ENCODE measurements around the gene BCL2L12. TPM values are rescaled to one million over a fixed set of nuclear protein-coding genes. Genes with fewer than 3 reads are reported as not detected.

Gene BCL2L12
- total and polyA plus RNA-seq, 3 donors from 2014 or later = 11.3 to 19.3 (median 17.3) TPM

DNA sequence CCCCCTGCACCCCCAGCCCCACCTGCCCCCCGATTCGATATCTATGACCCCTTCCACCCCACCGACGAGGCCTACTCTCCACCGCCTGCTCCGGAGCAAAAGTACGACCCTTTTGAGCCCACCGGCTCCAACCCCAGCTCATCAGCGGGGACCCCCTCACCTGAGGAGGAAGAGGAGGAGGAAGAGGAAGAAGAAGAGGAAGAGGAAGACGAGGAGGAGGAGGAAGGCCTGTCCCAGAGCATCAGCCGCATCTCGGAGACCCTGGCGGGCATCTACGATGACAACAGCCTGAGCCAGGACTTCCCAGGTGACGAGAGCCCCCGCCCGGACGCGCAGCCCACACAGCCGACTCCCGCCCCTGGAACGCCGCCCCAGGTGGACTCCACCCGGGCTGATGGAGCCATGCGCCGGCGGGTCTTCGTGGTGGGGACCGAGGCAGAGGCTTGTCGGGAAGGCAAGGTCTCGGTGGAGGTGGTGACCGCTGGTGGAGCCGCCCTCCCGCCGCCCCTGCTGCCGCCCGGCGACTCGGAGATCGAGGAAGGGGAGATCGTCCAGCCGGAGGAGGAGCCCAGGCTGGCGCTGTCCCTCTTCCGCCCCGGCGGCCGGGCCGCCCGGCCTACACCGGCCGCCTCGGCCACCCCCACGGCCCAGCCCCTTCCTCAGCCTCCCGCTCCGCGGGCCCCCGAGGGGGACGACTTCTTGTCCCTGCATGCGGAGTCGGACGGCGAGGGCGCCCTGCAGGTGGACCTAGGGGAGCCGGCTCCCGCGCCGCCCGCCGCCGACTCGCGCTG, 14.5 kb upstream of the BCL2L12 start:
- 79 to 85% methylated on average over 22 to 70 of the region's 72 CpGs for WGBS, 2 donors
- DNase-seq = no peak
- Histone ChIP-seq H3K9me3 (no peaks in the 10 kb centered on the region), H3K36me3 (ENCODE audit: low read depth, missing control alignments) (no peaks in the 10 kb centered on the region), H3K27me3 (no peaks in the 10 kb centered on the region), H3K4me3 (peak overlapping the region in 1 of 2 donors; percentile 23), H3K4me1 (peaks cover 8% of the 10 kb centered on the region), H3K27ac (no peak overlapping the region)
- TF ChIP-seq POLR2A (IDR thresholded peaks at IDR 0.05) = no peak
- TF ChIP-seq, protein P1, sequence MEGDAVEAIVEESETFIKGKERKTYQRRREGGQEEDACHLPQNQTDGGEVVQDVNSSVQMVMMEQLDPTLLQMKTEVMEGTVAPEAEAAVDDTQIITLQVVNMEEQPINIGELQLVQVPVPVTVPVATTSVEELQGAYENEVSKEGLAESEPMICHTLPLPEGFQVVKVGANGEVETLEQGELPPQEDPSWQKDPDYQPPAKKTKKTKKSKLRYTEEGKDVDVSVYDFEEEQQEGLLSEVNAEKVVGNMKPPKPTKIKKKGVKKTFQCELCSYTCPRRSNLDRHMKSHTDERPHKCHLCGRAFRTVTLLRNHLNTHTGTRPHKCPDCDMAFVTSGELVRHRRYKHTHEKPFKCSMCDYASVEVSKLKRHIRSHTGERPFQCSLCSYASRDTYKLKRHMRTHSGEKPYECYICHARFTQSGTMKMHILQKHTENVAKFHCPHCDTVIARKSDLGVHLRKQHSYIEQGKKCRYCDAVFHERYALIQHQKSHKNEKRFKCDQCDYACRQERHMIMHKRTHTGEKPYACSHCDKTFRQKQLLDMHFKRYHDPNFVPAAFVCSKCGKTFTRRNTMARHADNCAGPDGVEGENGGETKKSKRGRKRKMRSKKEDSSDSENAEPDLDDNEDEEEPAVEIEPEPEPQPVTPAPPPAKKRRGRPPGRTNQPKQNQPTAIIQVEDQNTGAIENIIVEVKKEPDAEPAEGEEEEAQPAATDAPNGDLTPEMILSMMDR (IDR thresholded peaks at IDR 0.05) = no peak
- intact Hi-C loops (cut with DNase I; ENCODE audit: low total_unique reads) = no loop called here

DNA sequence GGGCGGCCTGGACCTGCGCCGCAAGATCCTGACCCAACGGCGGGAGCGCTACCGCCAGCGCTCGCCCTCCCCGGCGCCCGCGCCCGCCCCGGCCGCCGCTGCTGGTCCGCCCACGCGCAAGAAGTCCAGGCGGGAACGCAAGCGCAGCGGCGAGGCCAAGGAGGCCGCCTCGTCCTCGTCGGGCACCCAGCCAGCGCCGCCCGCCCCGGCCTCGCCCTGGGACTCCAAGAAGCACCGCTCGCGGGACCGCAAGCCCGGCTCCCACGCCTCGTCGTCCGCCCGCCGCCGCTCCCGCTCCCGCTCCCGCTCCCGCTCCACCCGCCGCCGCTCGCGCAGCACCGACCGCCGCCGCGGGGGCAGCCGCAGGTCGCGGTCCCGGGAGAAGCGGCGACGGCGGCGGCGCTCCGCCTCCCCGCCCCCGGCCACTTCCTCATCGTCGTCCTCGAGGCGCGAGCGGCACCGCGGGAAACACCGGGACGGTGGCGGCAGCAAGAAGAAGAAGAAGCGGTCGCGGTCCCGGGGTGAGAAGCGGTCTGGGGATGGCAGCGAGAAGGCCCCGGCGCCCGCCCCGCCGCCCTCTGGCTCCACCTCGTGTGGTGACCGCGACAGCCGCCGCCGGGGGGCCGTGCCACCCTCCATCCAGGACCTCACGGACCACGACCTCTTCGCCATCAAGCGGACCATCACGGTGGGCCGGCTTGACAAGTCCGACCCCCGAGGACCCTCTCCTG, 13.7 kb upstream of the BCL2L12 start:
- no peak overlapping the region for H3K27ac ChIP-seq
- H3K27me3 ChIP-seq = no peaks in the 10 kb centered on the region
- DNase-seq = no peak
- H3K4me1 ChIP-seq = peaks cover 8% of the 10 kb centered on the region
- no peaks in the 10 kb centered on the region for H3K36me3 ChIP-seq (ENCODE audit: low read depth, missing control alignments)
- H3K4me3 ChIP-seq = peak overlapping the region in 1 of 2 donors; percentile 26
- WGBS, 2 donors = 84 to 94% methylated on average over 78 to 89 of the region's 110 CpGs
- TF ChIP-seq, protein P1 (IDR thresholded peaks at IDR 0.05) = no peak
- TF ChIP-seq POLR2A (IDR thresholded peaks at IDR 0.05) = no peak
- H3K9me3 ChIP-seq = no peaks in the 10 kb centered on the region
- intact Hi-C loops (cut with DNase I; ENCODE audit: low total_unique reads) = no loop called here

DNA sequence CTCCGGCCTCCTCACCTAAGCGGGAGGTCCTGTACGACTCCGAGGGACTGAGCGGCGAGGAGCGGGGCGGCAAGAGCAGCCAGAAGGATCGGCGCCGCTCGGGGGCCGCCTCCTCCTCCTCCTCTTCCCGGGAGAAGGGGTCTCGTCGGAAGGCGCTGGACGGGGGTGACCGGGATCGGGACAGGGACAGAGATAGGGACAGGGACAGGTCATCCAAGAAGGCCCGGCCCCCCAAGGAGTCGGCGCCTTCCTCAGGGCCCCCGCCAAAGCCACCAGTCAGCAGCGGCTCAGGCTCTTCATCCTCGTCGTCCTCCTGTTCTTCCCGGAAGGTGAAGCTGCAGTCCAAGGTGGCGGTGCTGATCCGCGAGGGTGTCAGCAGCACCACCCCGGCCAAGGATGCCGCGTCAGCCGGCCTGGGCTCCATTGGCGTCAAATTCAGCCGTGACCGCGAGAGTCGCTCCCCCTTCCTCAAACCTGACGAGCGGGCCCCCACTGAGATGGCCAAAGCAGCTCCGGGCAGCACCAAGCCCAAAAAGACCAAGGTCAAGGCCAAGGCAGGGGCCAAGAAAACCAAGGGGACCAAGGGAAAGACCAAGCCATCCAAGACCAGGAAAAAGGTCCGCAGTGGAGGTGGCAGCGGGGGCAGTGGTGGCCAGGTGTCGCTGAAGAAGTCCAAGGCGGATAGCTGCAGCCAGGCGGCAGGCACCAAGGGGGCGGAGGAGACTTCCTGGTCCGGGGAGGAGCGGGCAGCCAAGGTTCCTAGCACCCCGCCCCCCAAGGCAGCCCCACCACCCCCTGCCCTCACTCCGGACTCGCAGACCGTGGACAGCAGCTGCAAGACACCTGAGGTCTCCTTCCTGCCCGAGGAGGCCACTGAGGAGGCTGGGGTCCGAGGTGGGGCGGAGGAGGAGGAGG, 12.9 kb upstream of the BCL2L12 start:
- 75 to 82% methylated on average over 30 to 58 of the region's 58 CpGs for WGBS, 2 donors
- peaks cover 5% of the 10 kb centered on the region for H3K4me1 ChIP-seq
- H3K27me3 ChIP-seq = no peaks in the 10 kb centered on the region
- intact Hi-C loops (cut with DNase I; ENCODE audit: low total_unique reads) = no loop called here
- no peaks in the 10 kb centered on the region for H3K36me3 ChIP-seq (ENCODE audit: low read depth, missing control alignments)
- H3K27ac ChIP-seq = no peak overlapping the region
- no peak for DNase-seq
- H3K4me3 ChIP-seq = peak overlapping the region in 1 of 2 donors; percentile 26
- no peaks in the 10 kb centered on the region for H3K9me3 ChIP-seq
- TF ChIP-seq, protein P1 (IDR thresholded peaks at IDR 0.05) = no peak
- TF ChIP-seq POLR2A (IDR thresholded peaks at IDR 0.05) = no peak

DNA sequence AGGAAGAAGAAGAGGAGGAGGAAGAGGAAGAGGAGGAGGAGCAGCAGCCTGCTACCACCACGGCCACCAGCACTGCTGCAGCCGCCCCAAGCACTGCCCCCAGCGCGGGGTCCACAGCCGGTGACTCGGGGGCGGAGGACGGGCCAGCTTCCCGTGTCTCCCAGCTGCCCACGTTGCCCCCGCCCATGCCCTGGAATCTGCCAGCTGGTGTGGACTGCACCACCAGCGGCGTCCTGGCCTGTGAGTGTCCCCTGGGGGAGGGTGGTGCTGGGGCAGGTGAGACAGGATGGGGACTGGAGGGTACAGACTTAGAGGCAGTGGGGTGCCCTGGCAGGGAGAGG, 12.3 kb upstream of the BCL2L12 start:
- Histone ChIP-seq H3K36me3 (ENCODE audit: low read depth, missing control alignments) (no peaks in the 10 kb centered on the region), H3K4me1 (peaks cover 5% of the 10 kb centered on the region), H3K4me3 (no peak overlapping the region), H3K27ac (no peak overlapping the region), H3K9me3 (no peaks in the 10 kb centered on the region), H3K27me3 (no peaks in the 10 kb centered on the region)
- 79 to 84% methylated on average over 8 to 11 of the region's 13 CpGs for WGBS, 2 donors
- TF ChIP-seq, protein P1 (IDR thresholded peaks at IDR 0.05) = no peak
- TF ChIP-seq POLR2A (IDR thresholded peaks at IDR 0.05) = no peak
- intact Hi-C loops (cut with DNase I; ENCODE audit: low total_unique reads) = no loop called here
- no peak for DNase-seq

Measured in testis (tissue), 3 donors.